ENCODE measurements around the gene ARFGAP2.

The ARFGAP2 gene

DNA sequence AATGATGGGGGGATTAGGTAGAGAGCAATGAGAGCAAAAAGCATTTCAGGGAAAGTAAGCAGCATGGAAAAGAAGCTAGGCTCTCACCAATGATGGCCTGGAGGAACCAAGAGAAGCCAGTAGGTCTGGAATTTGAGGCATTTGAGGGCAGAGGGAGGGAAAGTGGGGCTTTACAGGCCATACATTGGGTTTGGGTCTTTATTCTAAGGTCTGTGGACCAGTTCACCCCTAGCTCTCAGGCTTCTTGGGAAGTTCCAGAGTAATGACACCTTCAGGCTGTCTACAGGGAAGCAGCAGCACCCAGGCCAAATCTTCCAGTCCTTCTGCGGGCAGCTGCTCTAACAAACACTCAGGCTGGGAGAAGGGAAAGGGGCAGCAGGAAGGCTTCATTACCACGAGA, 29.4 kb downstream of the ARFGAP2 start:
- no peak overlapping the region for H3K4me3 ChIP-seq (ENCODE audit: low read length)
- no peak for DNase-seq (ENCODE audit: low read depth)
- TF ChIP-seq, protein P1, sequence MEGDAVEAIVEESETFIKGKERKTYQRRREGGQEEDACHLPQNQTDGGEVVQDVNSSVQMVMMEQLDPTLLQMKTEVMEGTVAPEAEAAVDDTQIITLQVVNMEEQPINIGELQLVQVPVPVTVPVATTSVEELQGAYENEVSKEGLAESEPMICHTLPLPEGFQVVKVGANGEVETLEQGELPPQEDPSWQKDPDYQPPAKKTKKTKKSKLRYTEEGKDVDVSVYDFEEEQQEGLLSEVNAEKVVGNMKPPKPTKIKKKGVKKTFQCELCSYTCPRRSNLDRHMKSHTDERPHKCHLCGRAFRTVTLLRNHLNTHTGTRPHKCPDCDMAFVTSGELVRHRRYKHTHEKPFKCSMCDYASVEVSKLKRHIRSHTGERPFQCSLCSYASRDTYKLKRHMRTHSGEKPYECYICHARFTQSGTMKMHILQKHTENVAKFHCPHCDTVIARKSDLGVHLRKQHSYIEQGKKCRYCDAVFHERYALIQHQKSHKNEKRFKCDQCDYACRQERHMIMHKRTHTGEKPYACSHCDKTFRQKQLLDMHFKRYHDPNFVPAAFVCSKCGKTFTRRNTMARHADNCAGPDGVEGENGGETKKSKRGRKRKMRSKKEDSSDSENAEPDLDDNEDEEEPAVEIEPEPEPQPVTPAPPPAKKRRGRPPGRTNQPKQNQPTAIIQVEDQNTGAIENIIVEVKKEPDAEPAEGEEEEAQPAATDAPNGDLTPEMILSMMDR (conservative IDR thresholded peaks at IDR 0.05; ENCODE audit: low read depth, low read length): no peak

DNA sequence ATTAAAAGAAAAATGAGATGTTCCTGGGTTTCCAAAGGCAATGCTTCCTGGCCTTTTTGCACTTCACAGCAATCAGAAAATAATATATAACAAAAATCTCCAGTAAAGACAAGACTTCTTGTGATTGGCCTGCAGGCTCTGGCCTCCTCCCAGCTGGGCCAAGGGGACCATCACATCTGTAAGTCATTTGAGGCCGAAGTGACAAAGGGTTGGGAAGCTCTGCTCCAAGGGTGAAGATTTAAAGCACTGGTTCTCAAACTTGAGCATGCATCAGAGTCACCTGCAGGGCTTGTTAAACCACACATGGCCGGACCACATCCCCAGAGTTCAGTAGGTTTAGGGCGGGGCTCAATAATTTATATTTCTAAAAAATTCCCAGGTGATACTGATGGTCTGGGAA, 32.1 kb downstream of the ARFGAP2 start:
- DNase-seq (ENCODE audit: low read depth): no peak
- no peak overlapping the region for H3K4me3 ChIP-seq (ENCODE audit: low read length)
- TF ChIP-seq, protein P1 (conservative IDR thresholded peaks at IDR 0.05; ENCODE audit: low read depth, low read length): no peak

DNA sequence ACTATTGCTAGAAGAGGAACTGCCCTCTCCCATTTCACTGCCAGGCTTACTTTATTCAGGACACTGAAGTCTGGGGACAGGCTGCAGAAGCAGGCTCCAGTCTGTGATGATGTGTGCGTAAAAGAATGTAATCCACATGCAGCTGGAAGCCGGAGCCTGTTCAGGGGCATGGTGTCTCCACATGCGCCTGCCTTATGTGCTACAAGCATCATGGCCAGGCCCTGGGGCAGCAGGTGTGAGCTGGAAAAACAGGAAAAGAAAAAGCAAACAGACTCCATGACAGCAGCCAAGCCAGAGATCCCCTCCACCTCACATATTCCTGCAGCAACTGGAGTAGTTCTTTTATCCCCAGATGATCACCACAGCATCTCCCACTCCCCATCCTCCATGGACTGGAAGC, 33.4 kb downstream of the ARFGAP2 start:
- no peak for DNase-seq (ENCODE audit: low read depth)
- H3K4me3 ChIP-seq (ENCODE audit: low read length): no peak overlapping the region
- TF ChIP-seq, protein P1 (conservative IDR thresholded peaks at IDR 0.05; ENCODE audit: low read depth, low read length): no peak

DNA sequence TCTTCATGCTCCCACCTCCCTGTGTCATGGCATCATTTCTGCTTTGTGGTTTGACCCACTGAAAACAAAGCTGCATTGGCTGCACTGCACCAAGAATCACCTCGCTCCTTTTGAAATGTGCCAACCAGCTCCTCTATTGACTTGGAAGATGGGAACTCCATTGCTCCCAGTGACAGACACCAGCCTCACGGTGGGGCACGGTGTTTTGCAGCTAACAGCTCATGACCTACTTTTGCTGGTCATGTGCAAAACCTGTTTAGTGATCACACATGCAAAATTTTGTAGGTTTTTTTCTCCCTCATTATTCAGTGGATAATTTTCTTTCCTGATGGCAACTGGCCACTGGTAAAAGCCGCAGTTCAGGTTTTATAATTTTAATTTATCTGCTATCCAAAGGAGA, 36.8 kb downstream of the ARFGAP2 start:
- no peak overlapping the region for H3K4me3 ChIP-seq (ENCODE audit: low read length)
- TF ChIP-seq, protein P1 (conservative IDR thresholded peaks at IDR 0.05; ENCODE audit: low read depth, low read length): no peak
- DNase-seq (ENCODE audit: low read depth): no peak

DNA sequence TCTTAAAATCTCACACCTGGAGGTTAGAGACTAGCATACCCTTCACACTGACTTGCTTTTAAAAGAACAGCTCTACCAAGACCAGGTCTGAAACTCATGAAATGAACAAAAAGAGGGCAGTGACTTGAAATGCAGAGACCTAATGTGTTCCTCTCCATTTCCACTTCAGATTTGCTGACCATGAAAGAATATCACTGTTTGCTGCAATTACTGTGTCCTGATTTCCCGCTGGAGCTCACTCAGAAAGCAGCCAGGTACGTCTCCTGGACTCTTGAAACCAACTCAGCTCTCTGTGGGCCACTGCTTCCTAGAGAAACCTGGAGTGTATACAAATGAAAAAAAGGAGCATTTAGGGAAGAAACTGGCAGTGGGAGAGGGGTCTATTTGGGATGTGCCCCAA, 39.2 kb downstream of the ARFGAP2 start:
- TF ChIP-seq, protein P1 (conservative IDR thresholded peaks at IDR 0.05; ENCODE audit: low read depth, low read length): no peak
- H3K4me3 ChIP-seq (ENCODE audit: low read length): no peak overlapping the region
- no peak for DNase-seq (ENCODE audit: low read depth)

DNA sequence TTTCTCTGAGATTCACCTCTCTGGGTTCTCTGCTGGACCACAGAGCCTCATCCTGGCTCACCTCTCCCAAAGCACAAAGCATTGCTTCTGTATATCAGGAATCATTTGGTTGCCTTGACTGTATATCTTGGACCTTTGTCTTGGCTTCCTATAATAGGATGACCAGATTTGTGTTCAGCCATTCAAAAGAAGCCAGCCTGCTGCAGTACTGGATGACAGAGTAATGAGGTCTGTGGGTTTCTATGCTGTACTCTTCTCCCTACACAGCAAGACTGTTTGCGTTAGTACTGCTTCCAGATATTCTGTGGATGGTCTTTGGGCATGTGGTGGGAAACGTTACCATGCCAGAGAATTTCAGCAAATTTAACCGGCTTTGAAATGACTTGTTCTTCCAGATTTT, 39.8 kb downstream of the ARFGAP2 start:
- no peak for DNase-seq (ENCODE audit: low read depth)
- H3K4me3 ChIP-seq (ENCODE audit: low read length): no peak overlapping the region
- TF ChIP-seq, protein P1 (conservative IDR thresholded peaks at IDR 0.05; ENCODE audit: low read depth, low read length): no peak

DNA sequence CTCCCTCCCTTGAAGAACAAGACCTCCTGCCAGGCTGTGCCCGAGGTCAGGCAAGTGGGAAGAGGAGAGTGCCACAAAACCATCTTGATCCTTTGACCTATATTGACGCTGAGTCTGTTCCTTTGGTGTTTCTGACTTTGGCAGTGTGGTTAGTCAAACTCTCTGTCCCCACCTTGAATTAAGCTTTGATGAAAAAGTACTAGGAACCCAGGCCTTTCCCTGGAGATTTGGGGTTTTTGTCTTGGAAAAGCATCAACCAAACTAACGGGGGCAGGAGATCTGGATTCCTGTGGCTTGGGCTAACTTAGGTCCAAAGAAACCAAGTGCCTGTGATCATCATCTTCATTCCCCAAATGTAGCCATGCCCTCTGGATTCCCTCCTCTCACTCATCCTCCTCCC, 40.4 kb downstream of the ARFGAP2 start:
- TF ChIP-seq, protein P1 (conservative IDR thresholded peaks at IDR 0.05; ENCODE audit: low read depth, low read length): no peak
- H3K4me3 ChIP-seq (ENCODE audit: low read length): no peak overlapping the region
- DNase-seq (ENCODE audit: low read depth): no peak

Data from retinal pigment epithelial cell (primary cell).